HG03565 (cell line): ENCODE data around the gene SGMS1.
"Not testable (repeated sequence)": the region's sequence is repeated elsewhere in the genome, so short reads cannot be mapped to it uniquely, and the experiment has no call there.

Experiments
- ATAC-seq: cut with Tn5 transposase; IDR thresholded peaks from one replicate; pipeline ENCODE4 v1.9.1; 2021; ENCODE audit warnings: mild to moderate bottlenecking, moderate library complexity; ENCODE audit not compliant: unreplicated experiment

SGMS1 gene

GRCh38 chr10:50561816-50562215, 61.9 kb downstream of the SGMS1 start:
- ATAC-seq, result no peak

- no peak for ATAC-seq
Measured at GRCh38 chr10:50561266-50561665, 62.5 kb downstream of the SGMS1 start.

- no peak for ATAC-seq
Measured at GRCh38 chr10:50560370-50560769, 63.4 kb downstream of the SGMS1 start.

GRCh38 chr10:50558371-50558770, 65.4 kb downstream of the SGMS1 start:
- ATAC-seq, result no peak

GRCh38 chr10:50557130-50557682, 66.5 kb downstream of the SGMS1 start:
- no peak for ATAC-seq

GRCh38 chr10:50556237-50557120, 67.3 kb downstream of the SGMS1 start:
- ATAC-seq, result no peak

- ATAC-seq, result no peak
Measured at GRCh38 chr10:50554995-50555568, 68.7 kb downstream of the SGMS1 start.

- ATAC-seq, result no peak
Measured at GRCh38 chr10:50554376-50554994, 69.3 kb downstream of the SGMS1 start.

- ATAC-seq, result peak; percentile 60
Measured at GRCh38 chr10:50552771-50553535, 70.8 kb downstream of the SGMS1 start.

GRCh38 chr10:50552308-50552707, 71.4 kb downstream of the SGMS1 start:
- no peak for ATAC-seq

GRCh38 chr10:50551894-50552293, 71.9 kb downstream of the SGMS1 start:
- no peak for ATAC-seq

- ATAC-seq, result no peak
Measured at GRCh38 chr10:50550291-50550839, 73.4 kb downstream of the SGMS1 start.

GRCh38 chr10:50549186-50549585, 74.6 kb downstream of the SGMS1 start:
- ATAC-seq, result not testable (repeated sequence)

GRCh38 chr10:50548481-50548880, 75.3 kb downstream of the SGMS1 start:
- not testable (repeated sequence) for ATAC-seq

- ATAC-seq, result not testable (repeated sequence)
Measured at GRCh38 chr10:50546287-50546686, 77.5 kb downstream of the SGMS1 start.

- ATAC-seq, result no peak
Measured at GRCh38 chr10:50545846-50546245, 77.9 kb downstream of the SGMS1 start.

- no peak for ATAC-seq
Measured at GRCh38 chr10:50544857-50545429, 78.8 kb downstream of the SGMS1 start.

- ATAC-seq, result no peak
Measured at GRCh38 chr10:50544095-50544856, 79.5 kb downstream of the SGMS1 start.

GRCh38 chr10:50542871-50543270, 80.9 kb downstream of the SGMS1 start:
- no peak for ATAC-seq
